ENCODE results near the gene FAT1.

Gene FAT1

DNA sequence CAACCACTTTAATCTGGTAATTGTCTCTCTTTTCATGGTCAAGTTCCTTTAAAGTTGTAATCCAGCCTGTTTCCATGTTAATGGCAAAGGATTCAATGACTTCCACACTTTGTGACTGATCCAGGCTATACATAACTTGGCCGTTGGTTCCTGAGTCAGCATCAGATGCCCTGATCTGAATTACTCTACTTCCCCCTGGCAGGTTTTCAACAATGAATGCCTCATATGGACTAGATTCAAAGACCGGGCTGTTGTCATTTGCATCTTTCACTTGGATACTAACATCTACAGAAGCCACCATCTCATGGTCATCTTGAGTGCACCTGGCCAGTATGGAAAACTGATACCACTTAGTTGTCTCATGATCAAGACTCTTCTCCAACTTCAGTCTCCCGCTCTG is 105.7 kb downstream of the FAT1 start:
- Histone ChIP-seq H3K4me3 (ENCODE audit: low read depth in 1 of 5, low read length in 5 of 5) (no peak overlapping the region), H3K9ac (ENCODE audit: low read length in 5 of 5) (no peak overlapping the region), H3K27me3 (ENCODE audit: control insufficient read depth in 5 of 5, insufficient read depth in 4 of 5, low read length in 5 of 5) (no peaks in the 10 kb centered on the region), H3K27ac (ENCODE audit: low read depth, low read length) (no peak overlapping the region), H3K36me3 (ENCODE audit: control insufficient read depth in 5 of 5, insufficient read depth in 5 of 5, low read length in 5 of 5) (peaks cover 16 to 58% (median 45%) of the 10 kb centered on the region in 5 donors), H3K4me1 (ENCODE audit: control insufficient read depth in 5 of 5, insufficient read depth in 5 of 5, low read length in 5 of 5) (peaks cover 0 to 4% (median 3%) of the 10 kb centered on the region in 5 donors), H3K9me3 (ENCODE audit: control insufficient read depth in 5 of 5, low read length in 5 of 5) (no peaks in the 10 kb centered on the region)

GRCh38 chr4:186607490-186607889 is 116.2 kb downstream of the FAT1 start:
- Histone ChIP-seq H3K36me3 (ENCODE audit: control insufficient read depth in 5 of 5, insufficient read depth in 5 of 5, low read length in 5 of 5) (peaks cover 39 to 78% (median 68%) of the 10 kb centered on the region in 5 donors), H3K4me3 (ENCODE audit: low read depth in 1 of 5, low read length in 5 of 5) (no peak overlapping the region), H3K9ac (ENCODE audit: low read length in 5 of 5) (no peak overlapping the region), H3K27ac (ENCODE audit: low read depth, low read length) (no peak overlapping the region), H3K9me3 (ENCODE audit: control insufficient read depth in 5 of 5, low read length in 5 of 5) (no peaks in the 10 kb centered on the region), H3K27me3 (ENCODE audit: control insufficient read depth in 5 of 5, insufficient read depth in 4 of 5, low read length in 5 of 5) (no peaks in the 10 kb centered on the region), H3K4me1 (ENCODE audit: control insufficient read depth in 5 of 5, insufficient read depth in 5 of 5, low read length in 5 of 5) (no peaks in the 10 kb centered on the region)

- no peaks in the 10 kb centered on the region for H3K9me3 ChIP-seq (ENCODE audit: control insufficient read depth in 5 of 5, low read length in 5 of 5)
- H3K4me3 ChIP-seq (ENCODE audit: low read depth in 1 of 5, low read length in 5 of 5): no peak overlapping the region
- H3K4me1 ChIP-seq (ENCODE audit: control insufficient read depth in 5 of 5, insufficient read depth in 5 of 5, low read length in 5 of 5): no peaks in the 10 kb centered on the region
- no peak overlapping the region for H3K27ac ChIP-seq (ENCODE audit: low read depth, low read length)
- no peak overlapping the region for H3K9ac ChIP-seq (ENCODE audit: low read length in 5 of 5)
- no peaks in the 10 kb centered on the region for H3K27me3 ChIP-seq (ENCODE audit: control insufficient read depth in 5 of 5, insufficient read depth in 4 of 5, low read length in 5 of 5)
- H3K36me3 ChIP-seq (ENCODE audit: control insufficient read depth in 5 of 5, insufficient read depth in 5 of 5, low read length in 5 of 5): peaks cover 43 to 81% (median 69%) of the 10 kb centered on the region in 5 donors
Observed at GRCh38 chr4:186606591-186606992, 117.1 kb downstream of the FAT1 start.

- Histone ChIP-seq H3K36me3 (ENCODE audit: control insufficient read depth in 5 of 5, insufficient read depth in 5 of 5, low read length in 5 of 5) (peaks cover 48 to 85% (median 72%) of the 10 kb centered on the region in 5 donors), H3K27me3 (ENCODE audit: control insufficient read depth in 5 of 5, insufficient read depth in 4 of 5, low read length in 5 of 5) (no peaks in the 10 kb centered on the region), H3K27ac (ENCODE audit: low read depth, low read length) (no peak overlapping the region), H3K9ac (ENCODE audit: low read length in 5 of 5) (no peak overlapping the region), H3K4me3 (ENCODE audit: low read depth in 1 of 5, low read length in 5 of 5) (no peak overlapping the region), H3K9me3 (ENCODE audit: control insufficient read depth in 5 of 5, low read length in 5 of 5) (no peaks in the 10 kb centered on the region), H3K4me1 (ENCODE audit: control insufficient read depth in 5 of 5, insufficient read depth in 5 of 5, low read length in 5 of 5) (no peaks in the 10 kb centered on the region)
Observed at GRCh38 chr4:186605261-186605865, 118.3 kb downstream of the FAT1 start.

DNA sequence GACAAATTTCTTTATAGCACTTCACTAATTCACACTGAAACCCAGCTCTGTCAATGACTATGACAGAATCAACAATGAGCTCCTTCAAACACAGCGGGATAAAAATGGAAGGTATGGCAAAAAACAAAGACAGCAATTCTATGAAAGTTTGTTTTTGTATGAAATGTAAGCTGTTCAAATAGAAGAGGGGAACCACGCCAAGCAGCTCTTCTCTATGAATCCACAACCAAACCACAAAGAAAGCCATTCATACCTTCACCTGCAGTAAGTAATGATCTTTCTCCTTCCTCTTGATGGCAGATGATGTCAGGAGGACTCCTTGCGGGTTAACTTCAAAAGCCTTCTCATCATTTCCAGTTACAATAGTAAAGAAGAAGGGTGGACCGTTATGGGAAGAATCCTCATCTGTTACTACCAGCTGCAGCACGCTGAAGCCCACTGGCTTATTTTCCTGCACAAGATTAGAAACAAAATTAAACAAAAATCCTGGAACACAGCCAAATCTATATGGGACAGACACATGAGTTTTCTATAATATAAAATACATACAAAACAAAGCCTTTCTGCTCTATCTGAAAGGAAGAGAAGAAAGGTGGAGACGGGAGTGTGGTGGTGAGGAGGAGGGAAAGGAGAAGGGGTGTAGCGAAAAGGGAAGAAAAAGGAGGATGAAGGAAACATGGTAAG is 119.4 kb downstream of the FAT1 start:
- no peaks in the 10 kb centered on the region for H3K27me3 ChIP-seq (ENCODE audit: control insufficient read depth in 5 of 5, insufficient read depth in 4 of 5, low read length in 5 of 5)
- no peak overlapping the region for H3K4me3 ChIP-seq (ENCODE audit: low read depth in 1 of 5, low read length in 5 of 5)
- no peaks in the 10 kb centered on the region for H3K4me1 ChIP-seq (ENCODE audit: control insufficient read depth in 5 of 5, insufficient read depth in 5 of 5, low read length in 5 of 5)
- H3K36me3 ChIP-seq (ENCODE audit: control insufficient read depth in 5 of 5, insufficient read depth in 5 of 5, low read length in 5 of 5): peaks cover 48 to 90% (median 78%) of the 10 kb centered on the region in 5 donors
- no peak overlapping the region for H3K27ac ChIP-seq (ENCODE audit: low read depth, low read length)
- H3K9ac ChIP-seq (ENCODE audit: low read length in 5 of 5): no peak overlapping the region
- H3K9me3 ChIP-seq (ENCODE audit: control insufficient read depth in 5 of 5, low read length in 5 of 5): no peaks in the 10 kb centered on the region

GRCh38 chr4:186602978-186603377 is 120.7 kb downstream of the FAT1 start:
- no peaks in the 10 kb centered on the region for H3K9me3 ChIP-seq (ENCODE audit: control insufficient read depth in 5 of 5, low read length in 5 of 5)
- no peaks in the 10 kb centered on the region for H3K4me1 ChIP-seq (ENCODE audit: control insufficient read depth in 5 of 5, insufficient read depth in 5 of 5, low read length in 5 of 5)
- no peak overlapping the region for H3K9ac ChIP-seq (ENCODE audit: low read length in 5 of 5)
- no peak overlapping the region for H3K27ac ChIP-seq (ENCODE audit: low read depth, low read length)
- H3K27me3 ChIP-seq (ENCODE audit: control insufficient read depth in 5 of 5, insufficient read depth in 4 of 5, low read length in 5 of 5): no peaks in the 10 kb centered on the region
- H3K4me3 ChIP-seq (ENCODE audit: low read depth in 1 of 5, low read length in 5 of 5): no peak overlapping the region
- H3K36me3 ChIP-seq (ENCODE audit: control insufficient read depth in 5 of 5, insufficient read depth in 5 of 5, low read length in 5 of 5): peaks cover 40 to 89% (median 77%) of the 10 kb centered on the region in 5 donors

DNA sequence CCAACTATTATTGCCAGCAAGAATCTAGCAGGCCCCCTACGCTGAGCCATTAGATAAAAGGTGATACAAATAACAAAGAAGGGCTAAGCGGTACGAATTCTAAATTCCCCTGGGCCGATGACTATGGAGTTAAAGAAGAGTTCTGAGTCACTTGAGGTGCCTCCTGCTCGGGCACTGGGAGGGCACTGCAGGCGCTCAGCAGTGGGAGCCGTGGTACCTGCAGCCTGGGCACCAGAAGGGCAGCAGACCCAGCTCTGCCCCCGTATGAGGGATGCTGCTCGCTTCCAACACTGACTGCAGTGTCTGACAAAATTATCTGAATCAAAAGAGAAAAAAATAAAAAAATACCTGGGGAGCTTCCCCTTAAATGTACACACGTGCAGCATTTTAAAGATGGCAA is 124.2 kb downstream of the FAT1 start:
- no peaks in the 10 kb centered on the region for H3K27me3 ChIP-seq (ENCODE audit: control insufficient read depth in 5 of 5, insufficient read depth in 4 of 5, low read length in 5 of 5)
- no peaks in the 10 kb centered on the region for H3K4me1 ChIP-seq (ENCODE audit: control insufficient read depth in 5 of 5, insufficient read depth in 5 of 5, low read length in 5 of 5)
- H3K36me3 ChIP-seq (ENCODE audit: control insufficient read depth in 5 of 5, insufficient read depth in 5 of 5, low read length in 5 of 5): peaks cover 39 to 91% (median 82%) of the 10 kb centered on the region in 5 donors
- H3K9me3 ChIP-seq (ENCODE audit: control insufficient read depth in 5 of 5, low read length in 5 of 5): no peaks in the 10 kb centered on the region
- H3K9ac ChIP-seq (ENCODE audit: low read length in 5 of 5): no peak overlapping the region
- no peak overlapping the region for H3K4me3 ChIP-seq (ENCODE audit: low read depth in 1 of 5, low read length in 5 of 5)
- H3K27ac ChIP-seq (ENCODE audit: low read depth, low read length): no peak overlapping the region

GRCh38 chr4:186598686-186599085 is 125.0 kb downstream of the FAT1 start:
- no peak overlapping the region for H3K9ac ChIP-seq (ENCODE audit: low read length in 5 of 5)
- H3K9me3 ChIP-seq (ENCODE audit: control insufficient read depth in 5 of 5, low read length in 5 of 5): no peaks in the 10 kb centered on the region
- no peaks in the 10 kb centered on the region for H3K4me1 ChIP-seq (ENCODE audit: control insufficient read depth in 5 of 5, insufficient read depth in 5 of 5, low read length in 5 of 5)
- H3K27me3 ChIP-seq (ENCODE audit: control insufficient read depth in 5 of 5, insufficient read depth in 4 of 5, low read length in 5 of 5): no peaks in the 10 kb centered on the region
- no peak overlapping the region for H3K27ac ChIP-seq (ENCODE audit: low read depth, low read length)
- H3K4me3 ChIP-seq (ENCODE audit: low read depth in 1 of 5, low read length in 5 of 5): no peak overlapping the region
- H3K36me3 ChIP-seq (ENCODE audit: control insufficient read depth in 5 of 5, insufficient read depth in 5 of 5, low read length in 5 of 5): peaks cover 33 to 88% (median 77%) of the 10 kb centered on the region in 5 donors

DNA sequence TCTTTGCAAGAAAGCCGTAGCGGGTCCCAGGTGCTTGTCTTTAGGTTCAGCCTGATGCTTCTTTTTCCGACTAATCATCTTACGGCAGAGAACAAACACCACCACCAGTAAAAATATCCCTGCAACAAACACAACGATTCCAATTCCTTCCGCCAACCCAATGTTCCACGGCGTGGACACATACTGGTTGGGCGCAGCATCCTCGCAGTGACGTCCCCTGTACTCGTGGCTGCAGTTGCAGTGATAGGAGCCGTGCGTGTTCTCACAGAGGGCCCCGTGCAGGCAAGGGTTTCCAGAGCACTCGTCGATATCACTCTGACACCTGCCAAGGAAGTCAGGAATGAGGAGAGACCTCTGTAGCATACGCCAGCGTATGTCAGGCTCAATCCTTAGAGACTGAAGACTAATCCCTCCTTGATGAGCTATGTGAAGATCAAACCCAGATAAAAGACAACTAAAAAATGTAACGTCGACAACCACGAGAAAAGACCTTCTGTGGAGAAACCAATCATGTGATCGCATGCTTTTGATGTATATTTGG is 126.7 kb downstream of the FAT1 start:
- Histone ChIP-seq H3K9ac (ENCODE audit: low read length in 5 of 5) (no peak overlapping the region), H3K9me3 (ENCODE audit: control insufficient read depth in 5 of 5, low read length in 5 of 5) (no peaks in the 10 kb centered on the region), H3K4me1 (ENCODE audit: control insufficient read depth in 5 of 5, insufficient read depth in 5 of 5, low read length in 5 of 5) (no peaks in the 10 kb centered on the region), H3K27me3 (ENCODE audit: control insufficient read depth in 5 of 5, insufficient read depth in 4 of 5, low read length in 5 of 5) (no peaks in the 10 kb centered on the region), H3K4me3 (ENCODE audit: low read depth in 1 of 5, low read length in 5 of 5) (no peak overlapping the region), H3K36me3 (ENCODE audit: control insufficient read depth in 5 of 5, insufficient read depth in 5 of 5, low read length in 5 of 5) (peaks cover 26 to 84% (median 75%) of the 10 kb centered on the region in 5 donors), H3K27ac (ENCODE audit: low read depth, low read length) (no peak overlapping the region)

GRCh38 chr4:186596346-186596745 is 127.3 kb downstream of the FAT1 start:
- H3K9ac ChIP-seq (ENCODE audit: low read length in 5 of 5): no peak overlapping the region
- H3K27me3 ChIP-seq (ENCODE audit: control insufficient read depth in 5 of 5, insufficient read depth in 4 of 5, low read length in 5 of 5): no peaks in the 10 kb centered on the region
- H3K4me3 ChIP-seq (ENCODE audit: low read depth in 1 of 5, low read length in 5 of 5): no peak overlapping the region
- no peaks in the 10 kb centered on the region for H3K4me1 ChIP-seq (ENCODE audit: control insufficient read depth in 5 of 5, insufficient read depth in 5 of 5, low read length in 5 of 5)
- no peaks in the 10 kb centered on the region for H3K9me3 ChIP-seq (ENCODE audit: control insufficient read depth in 5 of 5, low read length in 5 of 5)
- H3K27ac ChIP-seq (ENCODE audit: low read depth, low read length): no peak overlapping the region
- peaks cover 21 to 84% (median 74%) of the 10 kb centered on the region in 5 donors for H3K36me3 ChIP-seq (ENCODE audit: control insufficient read depth in 5 of 5, insufficient read depth in 5 of 5, low read length in 5 of 5)
